ENCODE data around the gene ZSWIM9.
A peak's percentile ranks its signal among the peaks of the same experiment; 100 is the strongest.
"Not testable (repeated sequence)": the region's sequence is repeated elsewhere in the genome, so short reads cannot be mapped to it uniquely, and the experiment has no call there.

Gene ZSWIM9

GRCh38 chr19:48221628-48222027, 51.1 kb downstream of the ZSWIM9 start:
- no peak for DNase-seq

GRCh38 chr19:48230555-48231129, 60.2 kb downstream of the ZSWIM9 start:
- no peak for DNase-seq

GRCh38 chr19:48237057-48237456, 66.6 kb downstream of the ZSWIM9 start:
- no peak for DNase-seq

- no peak for DNase-seq
Observed at GRCh38 chr19:48239120-48239519, 68.6 kb downstream of the ZSWIM9 start.

- no peak for DNase-seq
Observed at GRCh38 chr19:48239582-48240141, 69.2 kb downstream of the ZSWIM9 start.

GRCh38 chr19:48241771-48242170, 71.3 kb downstream of the ZSWIM9 start:
- not testable (repeated sequence) for DNase-seq

GRCh38 chr19:48244281-48244680, 73.8 kb downstream of the ZSWIM9 start:
- DNase-seq: peak; percentile 9

GRCh38 chr19:48246101-48246500, 75.6 kb downstream of the ZSWIM9 start:
- DNase-seq: no peak

- DNase-seq: no peak
Observed at GRCh38 chr19:48247212-48247611, 76.7 kb downstream of the ZSWIM9 start.
